Neural cell (in vitro differentiated cells): Measurements from ENCODE around the gene GPC5.
A peak's percentile ranks its signal among the peaks of the same experiment; 100 is the strongest.

ENCODE experiments used
- EP300 ChIP-seq: fragments of 450-650 bp; conservative IDR thresholded peaks from 2 replicates; pipeline ENCODE4 v1.6.1; 2014; ENCODE audit warnings: antibody characterized with exemption, mild to moderate bottlenecking, moderate library complexity; ENCODE audit not compliant: poor library complexity, severe bottlenecking
- EZH2 ChIP-seq: fragments of 200-600, 300-800 bp; shearing (Covaris generic), sonication (generic); IDR thresholded peaks from 2 replicates; pipeline ENCODE4 v1.6.1; 2014; ENCODE audit warnings: antibody characterized with exemption, low read length, borderline replicate concordance, mild to moderate bottlenecking; ENCODE audit not compliant: insufficient read depth, poor library complexity, severe bottlenecking
- MXI1 ChIP-seq: fragments of 450-650 bp; conservative IDR thresholded peaks from 2 replicates; pipeline ENCODE4 v1.6.1; 2014; ENCODE audit warnings: antibody characterized with exemption, mild to moderate bottlenecking; ENCODE audit not compliant: poor library complexity, severe bottlenecking
- POLR2AphosphoS5 ChIP-seq: IDR thresholded peaks from 2 replicates; pipeline ENCODE4 v1.6.1; 2012
- RAD21 ChIP-seq: fragments of 450-650 bp; conservative IDR thresholded peaks from 2 replicates; pipeline ENCODE4 v1.6.1; 2014; ENCODE audit warnings: antibody characterized with exemption, mild to moderate bottlenecking, moderate library complexity
- REST ChIP-seq: IDR thresholded peaks from 2 replicates; pipeline ENCODE4 v1.6.1; 2012; ENCODE audit warnings: borderline replicate concordance
- TF ChIP-seq, protein P1 (sequence below): fragments of 450-650 bp; IDR thresholded peaks from 2 replicates; pipeline ENCODE4 v1.5.1; 2014; ENCODE audit warnings: antibody characterized with exemption, mild to moderate bottlenecking, moderate library complexity; ENCODE audit not compliant: poor library complexity, severe bottlenecking

DNA sequence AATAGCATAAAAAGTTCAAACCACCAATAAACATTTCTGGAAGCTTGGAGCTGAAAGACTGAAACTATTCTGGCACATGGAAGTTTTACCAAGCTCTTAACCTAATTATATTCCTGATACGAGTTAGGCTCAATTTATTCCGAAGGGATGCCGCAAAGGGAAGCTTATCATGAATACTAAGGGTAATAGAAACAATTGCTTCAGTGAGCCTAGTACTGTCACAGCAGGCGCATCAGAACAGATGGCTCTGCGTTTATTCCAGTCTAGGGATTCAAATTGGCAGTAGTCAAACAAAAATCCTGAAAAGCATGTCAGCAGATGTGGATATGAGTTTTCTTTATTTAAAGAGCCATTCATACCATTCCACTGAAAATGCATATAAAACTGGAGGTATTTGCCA, 779.5 kb downstream of the GPC5 start:
- TF ChIP-seq, protein P1, sequence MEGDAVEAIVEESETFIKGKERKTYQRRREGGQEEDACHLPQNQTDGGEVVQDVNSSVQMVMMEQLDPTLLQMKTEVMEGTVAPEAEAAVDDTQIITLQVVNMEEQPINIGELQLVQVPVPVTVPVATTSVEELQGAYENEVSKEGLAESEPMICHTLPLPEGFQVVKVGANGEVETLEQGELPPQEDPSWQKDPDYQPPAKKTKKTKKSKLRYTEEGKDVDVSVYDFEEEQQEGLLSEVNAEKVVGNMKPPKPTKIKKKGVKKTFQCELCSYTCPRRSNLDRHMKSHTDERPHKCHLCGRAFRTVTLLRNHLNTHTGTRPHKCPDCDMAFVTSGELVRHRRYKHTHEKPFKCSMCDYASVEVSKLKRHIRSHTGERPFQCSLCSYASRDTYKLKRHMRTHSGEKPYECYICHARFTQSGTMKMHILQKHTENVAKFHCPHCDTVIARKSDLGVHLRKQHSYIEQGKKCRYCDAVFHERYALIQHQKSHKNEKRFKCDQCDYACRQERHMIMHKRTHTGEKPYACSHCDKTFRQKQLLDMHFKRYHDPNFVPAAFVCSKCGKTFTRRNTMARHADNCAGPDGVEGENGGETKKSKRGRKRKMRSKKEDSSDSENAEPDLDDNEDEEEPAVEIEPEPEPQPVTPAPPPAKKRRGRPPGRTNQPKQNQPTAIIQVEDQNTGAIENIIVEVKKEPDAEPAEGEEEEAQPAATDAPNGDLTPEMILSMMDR, result no peak
- no peak for TF ChIP-seq RAD21
- peak; percentile 37 for TF ChIP-seq POLR2AphosphoS5
- no peak for TF ChIP-seq EP300
- TF ChIP-seq MXI1, result no peak
- TF ChIP-seq EZH2, result no peak
- TF ChIP-seq REST, result peak; percentile 63
